ACC112 (cell line): ENCODE results near the gene JAM3.

ENCODE experiments used
- H2AFZ ChIP-seq: fragments of 200-600 bp; sonication (generic); one replicate; pipeline ENCODE4 v1.6.0; 2017; ENCODE audit warnings: antibody characterized with exemption, low read length; ENCODE audit not compliant: unreplicated experiment
- H3K27ac ChIP-seq: fragments of 200-600 bp; sonication (generic); 2 replicates; pipeline ENCODE4 v1.5.1; 2014; ENCODE audit warnings: low read depth, mild to moderate bottlenecking, antibody characterized with exemption, low read length, moderate library complexity
- H3K27me3 ChIP-seq: fragments of 200-600 bp; sonication (generic); 2 replicates; pipeline ENCODE4 v1.6.1; 2014; ENCODE audit warnings: mild to moderate bottlenecking, antibody characterized with exemption, low read length, moderate library complexity, mixed read lengths; ENCODE audit not compliant: insufficient read depth
- H3K36me3 ChIP-seq: fragments of 200-600 bp; sonication (generic); 2 replicates; pipeline ENCODE4 v1.6.1; 2016; ENCODE audit warnings: mild to moderate bottlenecking, antibody characterized with exemption, low read length, moderate library complexity, mixed read lengths; ENCODE audit not compliant: insufficient read depth
- H3K4me1 ChIP-seq: fragments of 200-600 bp; sonication (generic); one replicate; pipeline ENCODE4 v1.6.1; 2016; ENCODE audit warnings: low read length, mixed read lengths; ENCODE audit not compliant: insufficient read depth, unreplicated experiment, control insufficient read depth
- H3K4me3 ChIP-seq: fragments of 200-600 bp; sonication (generic); 2 replicates; pipeline ENCODE4 v1.5.1; 2014; ENCODE audit warnings: mild to moderate bottlenecking, low read depth, low read length
- H3K79me2 ChIP-seq: fragments of 200-600 bp; sonication (generic); one replicate; pipeline ENCODE4 v1.6.0; 2016; ENCODE audit warnings: low read length; ENCODE audit not compliant: control insufficient read depth, unreplicated experiment, insufficient read depth

Gene JAM3

GRCh38 chr11:134199531-134199930, 130.7 kb downstream of the JAM3 start:
- Histone ChIP-seq H3K79me2 (peaks cover 6% of the 10 kb centered on the region), H3K4me3 (no peak overlapping the region), H2AFZ (no peak overlapping the region), H3K4me1 (no peaks in the 10 kb centered on the region), H3K27ac (no peak overlapping the region), H3K36me3 (peaks cover 34% of the 10 kb centered on the region), H3K27me3 (no peaks in the 10 kb centered on the region)

GRCh38 chr11:134200688-134201087, 131.8 kb downstream of the JAM3 start:
- Histone ChIP-seq H3K4me1 (no peaks in the 10 kb centered on the region), H3K27ac (no peak overlapping the region), H3K36me3 (peaks cover 37% of the 10 kb centered on the region), H2AFZ (no peak overlapping the region), H3K27me3 (no peaks in the 10 kb centered on the region), H3K4me3 (no peak overlapping the region), H3K79me2 (peaks cover 4% of the 10 kb centered on the region)
